Hematopoietic multipotent progenitor cell treated with erythropoietin and hydrocortisone succinate and interleukin-3 and kit ligand, for 17 days (in vitro differentiated cells): ENCODE results near the gene SERAC1.
"Not testable (repeated sequence)": the region's sequence is repeated elsewhere in the genome, so short reads cannot be mapped to it uniquely, and the experiment has no call there.

Experiments used
- DNase-seq: peaks from one replicate; pipeline ENCODE4 v3.0.0-alpha.2; 2015; ENCODE audit warnings: low spot score

The SERAC1 gene

GRCh38 chr6:158174514-158174913, 6.5 kb upstream of the SERAC1 start:
- no peak for DNase-seq

GRCh38 chr6:158174024-158174423, 6.0 kb upstream of the SERAC1 start:
- no peak for DNase-seq

GRCh38 chr6:158172001-158172400, 3.9 kb upstream of the SERAC1 start:
- no peak for DNase-seq

- no peak for DNase-seq
Observed at GRCh38 chr6:158170656-158171081, 2.6 kb upstream of the SERAC1 start.

GRCh38 chr6:158169634-158170033, 1.6 kb upstream of the SERAC1 start:
- DNase-seq: not testable (repeated sequence)

- no peak for DNase-seq
Observed at GRCh38 chr6:158165919-158166416, 2.1 kb downstream of the SERAC1 start.

- DNase-seq: no peak
Observed at GRCh38 chr6:158164579-158165170, 3.4 kb downstream of the SERAC1 start.

- no peak for DNase-seq
Observed at GRCh38 chr6:158161566-158162254, 6.4 kb downstream of the SERAC1 start.

GRCh38 chr6:158160932-158161539, 7.0 kb downstream of the SERAC1 start:
- no peak for DNase-seq

- DNase-seq: no peak
Observed at GRCh38 chr6:158158748-158159147, 9.3 kb downstream of the SERAC1 start.

- no peak for DNase-seq
Observed at GRCh38 chr6:158158123-158158522, 9.9 kb downstream of the SERAC1 start.

GRCh38 chr6:158157064-158157764, 10.8 kb downstream of the SERAC1 start:
- DNase-seq: no peak

- no peak for DNase-seq
Observed at GRCh38 chr6:158154816-158155215, 13.2 kb downstream of the SERAC1 start.

- no peak for DNase-seq
Observed at GRCh38 chr6:158153576-158153975, 14.5 kb downstream of the SERAC1 start.

GRCh38 chr6:158152659-158153058, 15.4 kb downstream of the SERAC1 start:
- DNase-seq: no peak

GRCh38 chr6:158152025-158152424, 16.0 kb downstream of the SERAC1 start:
- not testable (repeated sequence) for DNase-seq

GRCh38 chr6:158150701-158151100, 17.4 kb downstream of the SERAC1 start:
- no peak for DNase-seq

GRCh38 chr6:158149641-158150040, 18.4 kb downstream of the SERAC1 start:
- no peak for DNase-seq

- DNase-seq: no peak
Observed at GRCh38 chr6:158143700-158144099, 24.4 kb downstream of the SERAC1 start.

- no peak for DNase-seq
Observed at GRCh38 chr6:158142789-158143188, 25.3 kb downstream of the SERAC1 start.

- DNase-seq: no peak
Observed at GRCh38 chr6:158131926-158132325, 36.1 kb downstream of the SERAC1 start.

- no peak for DNase-seq
Observed at GRCh38 chr6:158125271-158125670, 42.8 kb downstream of the SERAC1 start.

GRCh38 chr6:158124288-158124687, 43.8 kb downstream of the SERAC1 start:
- DNase-seq: no peak
